SU-DHL-6 (cell line): ENCODE data around the gene ATP9A.

ENCODE experiments used
- H2AFZ ChIP-seq: fragments of 200-600 bp; sonication (generic); 2 replicates; pipeline ENCODE4 v1.6.1; 2014; ENCODE audit warnings: low read depth, mild to moderate bottlenecking, moderate library complexity, mixed read lengths, antibody characterized with exemption, low read length; ENCODE audit not compliant: severe bottlenecking
- H3F3A ChIP-seq: fragments of 200-600 bp; shearing (Covaris generic); 2 replicates; pipeline ENCODE4 v1.6.0; 2016; ENCODE audit warnings: antibody characterized with exemption, mild to moderate bottlenecking; ENCODE audit not compliant: insufficient read depth
- H3K27ac ChIP-seq: fragments of 200-600 bp; sonication (generic); 2 replicates; pipeline ENCODE4 v1.5.1; 2016; ENCODE audit warnings: low read depth, mild to moderate bottlenecking, low read length, moderate library complexity, mixed read lengths
- H3K27me3 ChIP-seq: fragments of 200-600 bp; sonication (generic), shearing (Covaris generic); 2 replicates; pipeline ENCODE4 v1.6.0; 2014; ENCODE audit warnings: mild to moderate bottlenecking, low read length
- H3K36me3 ChIP-seq: fragments of 200-600 bp; sonication (generic); 2 replicates; pipeline ENCODE4 v1.6.1; 2014; ENCODE audit warnings: mild to moderate bottlenecking, low read length, mixed read lengths
- H3K4me2 ChIP-seq: fragments of 300-600, 200-600 bp; shearing (Covaris generic), sonication (generic); 2 replicates; pipeline ENCODE4 v1.6.0; 2014; ENCODE audit warnings: low read length, low read depth, mild to moderate bottlenecking; ENCODE audit not compliant: poor library complexity, severe bottlenecking
- H3K4me3 ChIP-seq: fragments of 200-600 bp; sonication (generic); 2 replicates; pipeline ENCODE4 v1.5.1; 2014; ENCODE audit warnings: antibody characterized with exemption, low read length, mild to moderate bottlenecking, mixed read lengths; ENCODE audit not compliant: insufficient read depth, poor library complexity, severe bottlenecking
- H3K79me2 ChIP-seq: fragments of 200-600 bp; sonication (generic); 2 replicates; pipeline ENCODE4 v1.6.1; 2014; ENCODE audit warnings: mild to moderate bottlenecking, low read length, moderate library complexity; ENCODE audit not compliant: insufficient read depth
- H3K9ac ChIP-seq: fragments of 200-600 bp; sonication (generic); 2 replicates; pipeline ENCODE4 v1.7.0; 2014; ENCODE audit warnings: mild to moderate bottlenecking, low read length
- H3K9me2 ChIP-seq: fragments of 200-600 bp; sonication (generic); replicated peaks from 2 replicates; pipeline ENCODE4 v1.6.1; 2014; ENCODE audit warnings: low read length; ENCODE audit not compliant: insufficient read depth
- H3K9me3 ChIP-seq: fragments of 200-600 bp; sonication (generic); 2 replicates; pipeline ENCODE4 v1.6.1; 2014; ENCODE audit warnings: low read length, mixed read lengths; ENCODE audit not compliant: insufficient read depth
- H4K20me1 ChIP-seq: fragments of 200-600 bp; sonication (generic); 2 replicates; pipeline ENCODE4 v1.6.1; 2014; ENCODE audit warnings: low read depth, mild to moderate bottlenecking, antibody characterized with exemption, low read length, moderate library complexity, mixed read lengths
- CTCF ChIP-seq: fragments of 200-600 bp; sonication (generic); IDR thresholded peaks from one replicate; pipeline ENCODE4 v1.5.1; 2017; ENCODE audit warnings: antibody characterized with exemption, mild to moderate bottlenecking, low read length, moderate library complexity; ENCODE audit not compliant: insufficient read depth, poor library complexity, severe bottlenecking
- EZH2phosphoT487 ChIP-seq: fragments of 200-600 bp; sonication (generic), shearing (Covaris generic); conservative IDR thresholded peaks from 2 replicates; pipeline ENCODE4 v1.6.1; 2018; ENCODE audit warnings: mild to moderate bottlenecking, antibody characterized with exemption, low read length, moderate library complexity, mixed read lengths

The ATP9A gene

GRCh38 chr20:51667002-51667408 lies 101.2 kb downstream of the ATP9A start:
- Histone ChIP-seq H3F3A (no peaks in the 10 kb centered on the region), H3K79me2 (no peaks in the 10 kb centered on the region), H3K27me3 (no peaks in the 10 kb centered on the region), H2AFZ (no peak overlapping the region), H3K9me2 (no peaks in the 10 kb centered on the region), H3K4me3 (no peak overlapping the region), H3K27ac (no peak overlapping the region), H3K9ac (no peak overlapping the region), H3K4me2 (no peak overlapping the region), H3K36me3 (no peaks in the 10 kb centered on the region), H4K20me1 (no peaks in the 10 kb centered on the region), H3K9me3 (no peaks in the 10 kb centered on the region)
- no peak for TF ChIP-seq CTCF
- TF ChIP-seq EZH2phosphoT487 = no peak

- H3K79me2 ChIP-seq = no peaks in the 10 kb centered on the region
- H3F3A ChIP-seq = no peaks in the 10 kb centered on the region
- no peak for TF ChIP-seq EZH2phosphoT487
- TF ChIP-seq CTCF = no peak
- H3K4me3 ChIP-seq = no peak overlapping the region
- H3K9me3 ChIP-seq = no peaks in the 10 kb centered on the region
- H3K4me2 ChIP-seq = no peak overlapping the region
- H3K9me2 ChIP-seq = no peaks in the 10 kb centered on the region
- H4K20me1 ChIP-seq = no peaks in the 10 kb centered on the region
- no peaks in the 10 kb centered on the region for H3K27me3 ChIP-seq
- H3K9ac ChIP-seq = no peak overlapping the region
- H2AFZ ChIP-seq = no peak overlapping the region
- no peaks in the 10 kb centered on the region for H3K36me3 ChIP-seq
- no peak overlapping the region for H3K27ac ChIP-seq
These were observed 102.1 kb downstream of the ATP9A start for GRCh38 chr20:51666126-51666525.

GRCh38 chr20:51665543-51666118 lies 102.6 kb downstream of the ATP9A start:
- Histone ChIP-seq H3K9ac (no peak overlapping the region), H3K36me3 (no peaks in the 10 kb centered on the region), H3K4me3 (no peak overlapping the region), H3K27ac (no peak overlapping the region), H3K9me3 (no peaks in the 10 kb centered on the region), H4K20me1 (no peaks in the 10 kb centered on the region), H2AFZ (no peak overlapping the region), H3K27me3 (no peaks in the 10 kb centered on the region), H3K79me2 (no peaks in the 10 kb centered on the region), H3F3A (no peaks in the 10 kb centered on the region), H3K9me2 (no peaks in the 10 kb centered on the region), H3K4me2 (no peak overlapping the region)
- TF ChIP-seq EZH2phosphoT487 = no peak
- no peak for TF ChIP-seq CTCF
